Vagina (tissue), 2 donors: ENCODE measurements around the gene NRXN3.

Experiments
- POLR2A ChIP-seq, 2 donors: fragments of 450-650 bp; IDR thresholded peaks; one replicate each; pipeline ENCODE4 v1.6.1; 2017; ENCODE audit warnings: antibody characterized with exemption in 2 of 2, mild to moderate bottlenecking in 2 of 2, moderate library complexity in 2 of 2
- POLR2AphosphoS5 ChIP-seq, 2 donors: sonication (generic); formaldehyde crosslinking; IDR thresholded peaks; one replicate each; pipeline ENCODE4 v1.9.0; 2017; ENCODE audit warnings: antibody characterized with exemption in 2 of 2, mild to moderate bottlenecking in 2 of 2, low read depth in 1 of 2; ENCODE audit not compliant: insufficient read depth in 1 of 2
- TF ChIP-seq, protein P1 (sequence below), 3 experiments: fragments of 450-650 bp in 2 of 3; fragments of 200-600 bp in 1 of 3; sonication (generic) in 1 of 3; IDR thresholded peaks; one replicate each; pipeline ENCODE4 v1.5.1; 2017 to 2019; ENCODE audit warnings: antibody characterized with exemption in 3 of 3, mild to moderate bottlenecking in 2 of 3, moderate library complexity in 2 of 3

DNA sequence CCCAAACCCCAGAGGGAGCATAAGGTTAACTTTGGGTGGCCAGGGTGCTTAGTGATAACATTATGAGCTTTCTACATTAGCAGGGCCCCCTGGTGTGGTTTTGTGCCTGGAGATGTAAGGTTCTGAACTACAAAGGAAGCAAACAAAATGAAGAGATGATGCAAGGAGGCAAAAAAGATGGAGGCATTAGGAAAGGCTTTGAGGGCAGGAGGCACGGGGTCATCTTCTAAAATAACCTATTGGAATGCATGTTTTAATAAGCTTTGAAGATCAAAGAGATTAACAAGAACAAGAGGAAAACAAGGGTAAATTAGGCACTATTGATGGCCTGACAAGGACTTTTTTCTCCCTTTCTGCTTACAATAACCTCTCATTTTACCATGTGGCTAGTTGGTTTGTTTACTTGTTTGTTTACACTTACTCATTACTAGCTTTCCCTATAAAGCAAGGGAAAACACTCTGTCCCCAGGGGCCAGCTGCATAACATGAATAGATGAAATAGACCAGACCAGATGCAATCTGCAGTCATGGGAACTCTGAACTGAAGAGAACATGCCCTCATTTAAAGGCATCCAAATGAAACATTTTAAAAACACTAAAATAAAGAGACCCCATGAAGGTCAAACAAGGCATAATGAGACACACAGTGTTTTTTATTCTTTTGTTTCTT lies 1650.8 kb downstream of the NRXN3 start:
- TF ChIP-seq, protein P1, sequence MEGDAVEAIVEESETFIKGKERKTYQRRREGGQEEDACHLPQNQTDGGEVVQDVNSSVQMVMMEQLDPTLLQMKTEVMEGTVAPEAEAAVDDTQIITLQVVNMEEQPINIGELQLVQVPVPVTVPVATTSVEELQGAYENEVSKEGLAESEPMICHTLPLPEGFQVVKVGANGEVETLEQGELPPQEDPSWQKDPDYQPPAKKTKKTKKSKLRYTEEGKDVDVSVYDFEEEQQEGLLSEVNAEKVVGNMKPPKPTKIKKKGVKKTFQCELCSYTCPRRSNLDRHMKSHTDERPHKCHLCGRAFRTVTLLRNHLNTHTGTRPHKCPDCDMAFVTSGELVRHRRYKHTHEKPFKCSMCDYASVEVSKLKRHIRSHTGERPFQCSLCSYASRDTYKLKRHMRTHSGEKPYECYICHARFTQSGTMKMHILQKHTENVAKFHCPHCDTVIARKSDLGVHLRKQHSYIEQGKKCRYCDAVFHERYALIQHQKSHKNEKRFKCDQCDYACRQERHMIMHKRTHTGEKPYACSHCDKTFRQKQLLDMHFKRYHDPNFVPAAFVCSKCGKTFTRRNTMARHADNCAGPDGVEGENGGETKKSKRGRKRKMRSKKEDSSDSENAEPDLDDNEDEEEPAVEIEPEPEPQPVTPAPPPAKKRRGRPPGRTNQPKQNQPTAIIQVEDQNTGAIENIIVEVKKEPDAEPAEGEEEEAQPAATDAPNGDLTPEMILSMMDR (IDR thresholded peaks at IDR 0.05), result no peak
- TF ChIP-seq POLR2A (IDR thresholded peaks at IDR 0.05), result no peak
- TF ChIP-seq POLR2AphosphoS5 (IDR thresholded peaks at IDR 0.05; ENCODE audit: insufficient read depth in 1 of 2, low read depth in 1 of 2), result no peak
